Common myeloid progenitor, CD34-positive (primary cell): Measurements from ENCODE around the gene TRIM52.

ENCODE experiments used
- CTCF ChIA-PET: fragments of 350-600 bp; sonication (Branson Sonifier 250); formaldehyde crosslinking; loops from one replicate; lab custom pipeline; 2021; ENCODE audit warnings: antibody characterized with exemption; lab: Charles Lee
- POLR2A ChIA-PET: fragments of 350-600 bp; sonication (Branson Sonifier 250); formaldehyde crosslinking; loops from one replicate; lab custom pipeline; 2021; ENCODE audit warnings: antibody characterized with exemption; lab: Charles Lee
- DNase-seq, 3 donors: peaks; one replicate each; pipeline versions ENCODE4 v3.0.0 to v3.0.0-alpha.2; 2013
- H3K27ac ChIP-seq, 2 experiments: 1 replicate in 1 of 2; 2 replicates in 1 of 2; pipeline ENCODE4 v1.7.0; 2013; ENCODE audit warnings: inconsistent platforms in 2 of 2, low read length in 2 of 2, mild to moderate bottlenecking in 2 of 2, low read depth in 1 of 2, moderate library complexity in 1 of 2; ENCODE audit not compliant: severe bottlenecking in 2 of 2, insufficient read depth in 1 of 2, poor library complexity in 1 of 2
- H3K27me3 ChIP-seq, 5 experiments: replicated peaks in 2 of 5; 1 replicate in 3 of 5; 2 replicates in 2 of 5; pipeline versions ENCODE4 v1.6.1 to v1.7.0; 2013; ENCODE audit warnings: low read length in 4 of 5, mild to moderate bottlenecking in 2 of 5, moderate library complexity in 2 of 5, inconsistent platforms in 1 of 5; ENCODE audit not compliant: insufficient read depth in 5 of 5, control insufficient read depth in 4 of 5
- H3K36me3 ChIP-seq, 4 experiments: 1 replicate in 2 of 4; 2 replicates in 2 of 4; pipeline versions ENCODE4 v1.6.1 to v1.7.0; 2013; ENCODE audit warnings: low read length in 3 of 4, control low read depth in 1 of 4, mild to moderate bottlenecking in 1 of 4; ENCODE audit not compliant: control insufficient read depth in 4 of 4, insufficient read depth in 4 of 4
- H3K4me1 ChIP-seq, 4 experiments: 1 replicate in 3 of 4; 2 replicates in 1 of 4; pipeline versions ENCODE4 v1.6.1 to v1.7.1; 2013; ENCODE audit warnings: low read length in 3 of 4, mild to moderate bottlenecking in 3 of 4, control low read depth in 1 of 4, inconsistent platforms in 1 of 4, moderate library complexity in 1 of 4; ENCODE audit not compliant: control insufficient read depth in 4 of 4, insufficient read depth in 4 of 4; ENCODE audit errors: control extremely low read depth in 1 of 4
- H3K4me3 ChIP-seq, 7 experiments: 1 replicate in 4 of 7; 2 replicates in 3 of 7; pipeline versions ENCODE4 v1.5.1 to v1.7.0; 2013; ENCODE audit warnings: mild to moderate bottlenecking in 7 of 7, low read length in 6 of 7, moderate library complexity in 6 of 7, inconsistent platforms in 2 of 7, low read depth in 2 of 7, control low read depth in 1 of 7; ENCODE audit not compliant: insufficient read depth in 4 of 7, control insufficient read depth in 1 of 7; ENCODE audit errors: extremely low read depth in 1 of 7
- H3K9me3 ChIP-seq, 5 experiments: 1 replicate in 4 of 5; 2 replicates in 1 of 5; pipeline versions ENCODE4 v1.6.1 to v1.7.1; 2013; ENCODE audit warnings: low read length in 4 of 5, mild to moderate bottlenecking in 2 of 5, inconsistent platforms in 1 of 5, low read depth in 1 of 5, moderate library complexity in 1 of 5; ENCODE audit not compliant: control insufficient read depth in 4 of 5, insufficient read depth in 2 of 5; ENCODE audit errors: control extremely low read depth in 1 of 5
- WGBS: methylation state at CpG from one replicate; pipeline ENCODE4 v1.1.5; 2013; ENCODE audit not compliant: insufficient coverage; 5-methylcytosine and 5-hydroxymethylcytosine counted together

TRIM52 gene

DNA sequence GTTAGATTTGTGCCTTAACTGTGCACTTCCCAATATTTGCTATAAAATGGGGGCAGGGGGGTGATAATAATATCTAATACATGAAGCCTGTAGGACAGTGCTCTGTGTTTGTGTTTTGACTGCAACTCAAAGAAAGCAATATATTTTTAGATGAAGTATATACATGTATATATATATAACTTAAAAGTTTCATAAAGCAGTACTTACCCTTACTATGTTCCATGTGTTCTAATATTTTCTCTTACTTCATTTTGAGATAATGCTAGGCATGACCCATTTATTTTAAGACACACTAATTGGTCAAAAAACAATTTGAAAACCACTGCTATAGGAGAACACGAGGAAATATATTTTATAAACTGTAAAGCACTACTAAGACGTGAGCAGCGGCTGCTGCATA is 2.4 kb downstream of the TRIM52 start:
- no peaks in the 10 kb centered on the region for H3K9me3 ChIP-seq
- peak overlapping the region in 1 of 2 experiments; percentile 14 for H3K27ac ChIP-seq
- no peak for DNase-seq
- WGBS: 97% methylated on average over 3 of the region's 3 CpGs
- peaks cover 3 to 26% (median 20%) of the 10 kb centered on the region in 4 experiments for H3K36me3 ChIP-seq
- H3K4me3 ChIP-seq: peak overlapping the region in 3 of 7 experiments; percentile 3 to 97 (median 84)
- ChIA-PET CTCF (interaction anchor here (1.6 to 3.6 kb wide), 4 partner anchors 8 to 74 kb away, joined by 4 to 23 read pairs (median 8); no protein-coding TSS in a partner anchor), POLR2A (interaction anchor here (0.9 kb wide), 1 partner anchor 12 kb away, joined by 5 read pairs; no protein-coding TSS in a partner anchor)
- H3K4me1 ChIP-seq: peaks cover 17 to 32% (median 30%) of the 10 kb centered on the region in 4 experiments
- H3K27me3 ChIP-seq: no peaks in the 10 kb centered on the region

- no peaks in the 10 kb centered on the region for H3K9me3 ChIP-seq
- ChIA-PET POLR2A (interaction anchor here (1.2 kb wide), 1 partner anchor 12 kb away, joined by 3 read pairs; the partner anchor contains the start of gene RACK1), CTCF (interaction anchor here (0.6 to 1.8 kb wide), 2 partner anchors 10 to 27 kb away, joined by 3 to 6 read pairs; no protein-coding TSS in a partner anchor)
- no peak overlapping the region for H3K27ac ChIP-seq
- H3K4me3 ChIP-seq: no peak overlapping the region
- no peaks in the 10 kb centered on the region for H3K27me3 ChIP-seq
- WGBS: 97% methylated on average over 6 of the region's 7 CpGs
- peaks cover 17 to 29% (median 26%) of the 10 kb centered on the region in 4 experiments for H3K4me1 ChIP-seq
- peaks cover 4 to 37% (median 27%) of the 10 kb centered on the region in 4 experiments for H3K36me3 ChIP-seq
- no peak for DNase-seq
These were observed 4.9 kb downstream of the TRIM52 start for GRCh38 chr5:181255836-181256578.

DNA sequence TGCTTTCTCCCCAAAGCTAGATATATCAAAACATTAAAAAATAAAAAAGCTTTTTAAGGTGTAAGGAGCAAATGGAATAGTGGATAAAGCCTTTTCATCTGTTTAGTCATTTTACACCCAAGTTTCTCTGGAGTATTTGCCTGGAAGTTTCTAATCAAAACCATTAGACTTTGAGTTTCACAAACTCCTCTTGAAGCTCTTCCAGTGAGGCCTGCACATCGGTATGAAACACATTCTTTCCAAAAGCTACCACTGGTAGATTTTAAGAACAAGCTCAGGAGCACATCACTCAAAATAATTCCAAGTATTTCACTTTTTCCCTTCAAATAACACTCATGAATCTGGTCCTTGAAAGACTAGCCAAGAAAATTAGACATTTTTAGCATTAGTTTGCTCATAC is 5.7 kb downstream of the TRIM52 start:
- Histone ChIP-seq H3K9me3 (no peaks in the 10 kb centered on the region), H3K27me3 (no peaks in the 10 kb centered on the region), H3K4me3 (no peak overlapping the region), H3K4me1 (peaks cover 17 to 24% (median 22%) of the 10 kb centered on the region in 4 experiments), H3K36me3 (peaks cover 4 to 37% (median 27%) of the 10 kb centered on the region in 4 experiments), H3K27ac (no peak overlapping the region)
- CTCF ChIA-PET: interaction anchor here (1.8 kb wide), 1 partner anchor 10 kb away, joined by 6 read pairs; no protein-coding TSS in a partner anchor
- DNase-seq: no peak
- 80% methylated on average over 1 of the region's 1 CpG for WGBS
- POLR2A ChIA-PET: interaction anchor here (1.2 kb wide), 1 partner anchor 12 kb away, joined by 3 read pairs; the partner anchor contains the start of gene RACK1

DNA sequence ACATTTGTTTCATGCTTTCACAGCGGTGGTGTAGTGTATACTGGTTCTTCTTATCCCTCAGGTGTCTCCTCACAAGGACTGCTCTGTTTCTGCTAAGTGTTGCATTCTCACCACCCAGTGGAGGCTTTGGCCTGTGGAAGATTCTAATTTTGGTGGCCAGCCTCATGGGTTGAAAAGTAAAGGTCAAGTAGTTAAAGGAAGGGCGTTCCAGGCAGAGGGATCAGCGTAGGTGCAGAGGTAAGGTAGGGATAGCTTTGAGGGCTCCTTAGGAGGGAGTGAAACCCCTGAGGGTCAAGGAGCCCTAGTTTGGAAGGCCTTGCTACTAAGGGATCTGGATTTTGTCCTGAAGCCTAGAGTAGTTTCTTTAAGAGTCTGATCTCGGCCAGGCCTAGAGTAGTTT is 12.7 kb downstream of the TRIM52 start:
- H3K36me3 ChIP-seq: peaks cover 2 to 24% (median 9%) of the 10 kb centered on the region in 4 experiments

DNA sequence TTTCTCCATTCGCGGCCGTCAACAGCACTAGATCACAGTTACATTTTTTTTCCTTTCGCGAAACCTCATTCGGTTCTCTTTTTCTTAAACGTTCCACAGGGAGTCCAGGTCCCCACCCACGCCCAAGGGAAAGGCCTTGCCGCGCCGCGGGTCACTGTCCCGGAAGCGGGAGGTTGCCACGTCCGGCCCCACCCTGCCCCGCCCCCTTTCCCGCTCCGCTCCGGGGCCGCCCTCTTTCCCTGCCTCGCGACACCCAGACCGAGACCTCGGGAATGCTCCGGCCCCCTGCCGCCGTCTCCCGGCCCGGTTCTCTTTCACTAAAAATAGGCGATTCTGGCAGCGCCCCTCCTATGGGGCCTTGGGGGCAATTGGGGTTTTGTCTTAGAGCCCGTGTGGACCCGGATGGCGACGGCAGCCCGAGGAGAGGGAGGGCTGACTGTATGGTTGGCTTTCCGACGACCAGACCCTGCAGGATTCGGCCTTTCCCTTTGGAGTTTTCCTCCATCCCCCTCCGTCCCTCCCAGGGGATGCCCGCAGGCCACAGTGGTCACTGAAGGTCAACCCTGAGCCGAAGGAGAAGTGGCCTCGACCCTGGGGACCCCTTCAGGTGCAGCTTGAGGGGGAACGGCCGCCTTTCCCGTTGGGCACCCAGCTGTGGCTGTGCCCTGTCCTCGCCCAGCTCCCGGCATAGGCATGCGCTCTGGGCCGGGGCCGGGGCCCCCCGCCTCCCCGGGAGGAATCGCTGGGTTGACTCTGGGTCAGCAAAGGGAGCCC is 14.5 kb downstream of the TRIM52 start:
- DNase-seq: peak; percentile 61 to 69 (median 64)
- no peaks in the 10 kb centered on the region for H3K9me3 ChIP-seq
- ChIA-PET CTCF (interaction anchor here (1.4 to 2.3 kb wide), 3 partner anchors 8 to 57 kb away, joined by 4 to 14 read pairs (median 6); partner anchors contain the start of gene TRIM52), POLR2A (interaction anchor here (1.0 to 2.2 kb wide), 2 partner anchors 12 to 15 kb away, joined by 5 to 13 read pairs; partner anchors contain the start of gene TRIM52)
- peak overlapping the region; percentile 57 to 99 (median 91) for H3K4me3 ChIP-seq
- peak overlapping the region; percentile 66 to 96 for H3K27ac ChIP-seq
- under 1% methylated on average over 52 of the region's 55 CpGs for WGBS
- H3K27me3 ChIP-seq: no peaks in the 10 kb centered on the region
- peaks cover 4 to 32% (median 10%) of the 10 kb centered on the region in 4 experiments for H3K36me3 ChIP-seq
- peaks cover 15 to 59% (median 53%) of the 10 kb centered on the region in 4 experiments for H3K4me1 ChIP-seq

More for the DNA sequence above, 12.7 kb downstream of the TRIM52 start:
- ChIA-PET POLR2A (interaction anchor here (2.2 kb wide), 1 partner anchor 13 kb away, joined by 13 read pairs; the partner anchor contains the start of gene TRIM52), CTCF (interaction anchor here (1.2 to 4.8 kb wide), 3 partner anchors 9 to 63 kb away, joined by 4 to 23 read pairs (median 4); partner anchors contain the start of gene TRIM52)
- Histone ChIP-seq H3K27ac (peak overlapping the region in 1 of 2 experiments; percentile 38), H3K4me3 (peak overlapping the region in 4 of 7 experiments; percentile 11 to 96 (median 65)), H3K27me3 (no peaks in the 10 kb centered on the region), H3K9me3 (no peaks in the 10 kb centered on the region), H3K4me1 (peaks cover 6 to 44% (median 38%) of the 10 kb centered on the region in 4 experiments)
- no peak for DNase-seq
- WGBS: 100% methylated on average over 4 of the region's 4 CpGs

GRCh38 chr5:181245427-181246275 is 15.3 kb downstream of the TRIM52 start:
- ChIA-PET CTCF (interaction anchor here (1.4 to 2.3 kb wide), 4 partner anchors 9 to 56 kb away, joined by 4 to 14 read pairs (median 5); partner anchors contain the start of gene TRIM52), POLR2A (interaction anchor here (1.0 kb wide), 1 partner anchor 13 kb away, joined by 5 read pairs; no protein-coding TSS in a partner anchor)
- Histone ChIP-seq H3K4me1 (peaks cover 15 to 64% (median 56%) of the 10 kb centered on the region in 4 experiments), H3K27me3 (no peaks in the 10 kb centered on the region), H3K9me3 (no peaks in the 10 kb centered on the region), H3K36me3 (peaks cover 7 to 36% (median 13%) of the 10 kb centered on the region in 4 experiments), H3K4me3 (peak overlapping the region; percentile 57 to 99 (median 91)), H3K27ac (peak overlapping the region; percentile 66 to 96)
- DNase-seq: no peak
- WGBS: 37% methylated on average over 30 of the region's 34 CpGs
